HG03045 (cell line): ENCODE measurements around the gene TMPRSS6.

Source experiments
- ATAC-seq: cut with Tn5 transposase; IDR thresholded peaks from one replicate; pipeline ENCODE4 v1.9.1; 2021; ENCODE audit warnings: mild to moderate bottlenecking, moderate library complexity; ENCODE audit not compliant: unreplicated experiment

Gene TMPRSS6

DNA sequence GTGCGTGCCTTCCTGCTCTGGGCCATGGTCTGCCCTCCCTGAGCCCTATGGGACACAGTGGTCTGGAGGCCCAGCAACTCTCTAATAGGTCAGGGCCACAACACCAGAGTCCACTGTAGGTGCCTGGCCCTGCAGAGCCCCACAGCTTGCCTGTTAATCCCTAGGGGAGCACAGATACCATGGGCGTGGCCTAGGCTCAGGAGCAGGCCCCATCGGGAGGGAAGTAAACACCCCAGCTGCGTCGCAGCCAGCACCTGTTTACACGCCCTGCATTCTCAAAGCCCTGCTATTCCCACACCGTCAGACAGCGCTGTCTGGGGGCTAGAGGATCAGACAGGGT, 55.5 kb downstream of the TMPRSS6 start:
- no peak for ATAC-seq

DNA sequence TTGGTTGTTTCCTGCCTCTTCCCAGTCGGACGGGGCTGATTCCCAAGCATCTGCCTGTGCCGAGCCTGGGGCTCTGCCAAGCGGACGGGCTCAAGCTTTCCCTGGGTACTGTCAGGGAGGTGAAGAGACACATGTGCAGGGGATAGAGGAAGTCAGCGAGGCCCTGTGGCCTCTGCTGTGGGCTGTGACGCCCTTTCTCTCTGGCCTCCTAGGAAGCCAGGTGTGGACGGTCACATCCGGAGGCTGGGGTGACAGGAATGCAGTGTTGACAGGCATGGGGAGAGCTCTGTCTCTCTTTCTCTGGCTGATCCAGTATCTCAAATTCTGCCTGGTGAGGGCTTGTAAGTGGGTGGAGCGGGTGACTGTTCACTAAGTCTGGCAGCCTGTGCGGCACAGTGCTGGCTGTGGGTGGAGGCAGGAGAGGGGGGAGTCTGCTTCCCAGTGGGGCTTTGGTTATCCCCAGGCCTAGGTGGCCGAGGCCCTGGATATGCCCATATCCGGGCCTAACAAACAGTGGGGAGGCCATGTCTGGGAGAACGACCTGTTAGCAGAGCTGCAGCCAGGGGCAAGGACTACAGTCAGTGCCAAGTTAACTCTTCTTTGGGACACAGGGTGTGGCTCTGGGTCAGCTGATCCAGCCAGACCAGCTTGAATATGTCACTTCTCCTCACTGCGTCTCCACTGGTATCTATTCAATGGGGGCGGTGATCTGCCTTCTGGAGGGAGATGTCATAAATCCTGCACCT, 56.0 kb downstream of the TMPRSS6 start:
- ATAC-seq = no peak

DNA sequence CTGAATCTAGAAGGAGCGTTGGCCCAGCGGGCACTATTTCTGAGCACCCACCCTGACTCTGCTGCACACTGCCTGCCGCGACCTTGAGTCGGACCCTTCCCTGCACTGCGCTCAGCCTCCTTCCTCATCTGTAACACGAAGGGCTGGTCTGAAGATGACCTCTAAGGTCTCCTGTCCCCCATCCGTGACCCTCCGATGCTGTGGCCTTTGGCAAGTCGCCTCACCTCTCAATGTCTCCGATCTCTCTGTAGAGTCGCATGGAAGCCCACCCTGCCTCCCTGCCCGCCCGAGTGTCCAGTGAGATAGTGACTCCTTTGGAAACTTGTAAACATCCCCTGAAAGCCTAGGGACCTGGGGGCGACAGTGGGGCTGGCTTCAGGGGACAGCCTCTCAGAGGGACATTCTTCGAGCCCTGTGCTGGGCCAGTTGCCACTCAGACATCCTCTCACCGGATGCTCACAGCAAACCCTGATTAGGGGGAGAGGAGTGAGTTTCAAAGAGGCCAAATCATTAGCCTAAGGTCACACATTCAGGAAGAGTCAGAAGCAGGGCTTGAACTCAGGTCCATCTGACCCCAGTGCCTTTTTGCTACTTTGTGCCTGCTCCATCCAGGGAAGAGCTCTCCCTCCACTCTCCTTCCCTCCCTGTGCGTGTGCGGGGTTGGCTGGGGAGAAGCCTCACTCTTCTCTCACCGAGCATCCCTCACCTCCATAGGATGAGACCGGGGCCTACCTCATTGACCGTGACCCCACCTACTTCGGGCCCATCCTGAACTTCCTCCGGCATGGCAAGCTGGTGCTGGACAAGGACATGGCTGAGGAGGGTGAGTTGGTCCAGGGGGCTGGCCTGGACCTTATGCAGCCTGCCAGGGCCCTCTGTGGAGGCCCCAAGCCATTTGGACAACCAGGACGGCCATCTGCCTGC, 56.9 kb downstream of the TMPRSS6 start:
- ATAC-seq = no peak

DNA sequence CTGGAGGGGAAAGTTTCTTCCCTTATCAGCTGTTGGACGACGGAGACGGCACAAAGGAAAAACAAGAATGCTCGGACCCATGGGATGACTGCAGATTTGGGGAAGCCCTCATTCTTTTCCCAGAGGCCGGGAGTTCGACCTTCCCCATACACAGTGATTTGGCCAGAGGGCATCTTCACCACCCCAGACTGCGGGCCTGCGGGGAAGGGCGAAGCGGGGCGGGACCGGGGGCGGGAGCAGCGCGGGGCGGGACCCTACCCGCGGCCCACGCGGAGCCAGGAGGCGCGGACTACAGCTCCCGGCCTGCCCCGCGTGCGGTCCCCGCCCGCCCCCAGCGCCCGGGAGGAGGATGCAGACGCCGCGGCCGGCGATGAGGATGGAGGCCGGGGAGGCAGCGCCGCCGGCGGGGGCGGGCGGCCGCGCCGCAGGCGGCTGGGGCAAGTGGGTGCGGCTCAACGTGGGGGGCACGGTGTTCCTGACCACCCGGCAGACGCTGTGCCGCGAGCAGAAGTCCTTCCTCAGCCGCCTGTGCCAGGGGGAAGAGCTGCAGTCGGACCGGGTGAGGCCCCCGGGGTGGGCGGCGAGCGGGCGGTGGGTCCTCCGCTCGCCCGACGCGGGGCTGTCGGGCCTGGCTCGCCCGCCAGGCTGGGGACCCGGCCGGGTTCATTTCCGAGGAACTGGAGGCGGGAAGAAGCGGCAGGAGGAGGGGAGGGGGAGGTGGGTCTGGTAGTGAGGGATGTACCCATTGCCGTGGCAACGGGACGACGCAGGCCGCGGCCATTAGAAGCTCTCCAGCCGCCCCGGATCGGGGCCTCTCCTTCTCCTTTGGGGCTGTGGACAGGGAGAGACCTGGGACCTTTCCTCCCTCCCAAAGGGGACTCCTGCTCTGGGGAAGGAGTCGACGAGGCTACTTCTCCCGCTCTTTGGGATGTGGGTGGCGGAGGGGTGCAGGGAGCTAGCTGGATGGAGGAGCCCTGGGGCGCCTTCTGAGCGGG, 57.8 kb downstream of the TMPRSS6 start, which contains the start of gene KCTD17:
KCTD17 (plus strand) TSS at position 352 of the 995 bp plus-strand sequence; CDS start at position 371, 19 bp downstream.
- ATAC-seq = peak; percentile 75

DNA sequence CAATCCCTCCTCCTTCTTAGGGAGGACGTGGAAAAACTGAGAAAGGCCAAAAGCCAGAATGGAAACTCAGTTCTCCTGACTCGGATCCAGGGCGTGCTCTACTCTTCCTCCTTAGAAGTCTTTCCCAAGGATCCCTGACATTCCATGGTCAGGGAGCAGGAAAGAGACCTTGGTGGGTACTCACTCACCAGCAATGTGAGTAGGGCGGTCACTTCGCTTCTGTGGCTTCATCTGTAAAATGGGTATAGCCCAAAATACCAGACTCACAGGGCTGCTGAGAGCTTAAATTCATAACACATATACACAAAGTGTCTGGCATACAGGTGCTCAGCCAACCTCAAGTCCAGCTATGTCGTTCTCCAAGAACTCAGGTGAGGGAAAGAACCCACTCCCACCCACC, 58.6 kb downstream of the TMPRSS6 start:
- ATAC-seq = no peak

DNA sequence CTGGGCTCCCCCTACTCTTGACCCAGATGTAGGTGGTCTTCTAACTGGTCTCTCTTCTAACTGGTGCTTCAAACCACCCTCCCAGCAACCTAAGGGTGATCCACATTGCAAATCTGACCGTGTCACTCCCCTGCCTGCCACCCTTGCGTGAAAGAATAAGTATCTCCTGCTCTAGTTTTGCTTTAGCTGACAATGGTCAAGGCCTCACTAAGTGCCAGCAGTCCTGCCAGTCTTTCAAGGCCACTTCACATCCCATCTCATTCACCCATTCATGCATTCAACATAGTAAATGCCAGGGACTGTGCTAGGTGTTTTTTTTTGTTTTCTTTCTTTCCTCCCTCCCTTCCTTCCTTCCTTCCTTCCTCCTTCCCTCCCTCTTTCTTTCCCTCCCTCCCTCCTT, 60.3 kb downstream of the TMPRSS6 start:
- no peak for ATAC-seq

DNA sequence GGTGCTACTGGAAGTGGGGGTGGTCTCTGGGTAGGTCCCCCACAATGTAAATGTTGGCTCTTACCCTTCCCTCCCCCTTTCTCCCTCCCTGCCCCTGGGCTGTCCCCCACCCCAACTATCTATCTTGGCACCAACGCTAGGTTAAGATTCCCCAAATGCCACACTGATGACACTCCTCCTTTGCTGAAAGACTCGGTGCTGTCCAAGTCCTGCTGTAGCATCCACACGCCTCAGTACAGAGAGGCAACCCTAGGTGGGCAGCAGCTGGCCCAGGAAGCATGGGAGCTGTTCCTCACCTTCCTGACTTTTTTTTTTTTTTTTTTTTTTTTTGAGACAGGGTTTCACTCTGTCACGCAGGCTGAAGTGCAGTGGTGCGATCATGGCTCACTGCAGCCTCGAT, 61.4 kb downstream of the TMPRSS6 start:
- no peak for ATAC-seq

DNA sequence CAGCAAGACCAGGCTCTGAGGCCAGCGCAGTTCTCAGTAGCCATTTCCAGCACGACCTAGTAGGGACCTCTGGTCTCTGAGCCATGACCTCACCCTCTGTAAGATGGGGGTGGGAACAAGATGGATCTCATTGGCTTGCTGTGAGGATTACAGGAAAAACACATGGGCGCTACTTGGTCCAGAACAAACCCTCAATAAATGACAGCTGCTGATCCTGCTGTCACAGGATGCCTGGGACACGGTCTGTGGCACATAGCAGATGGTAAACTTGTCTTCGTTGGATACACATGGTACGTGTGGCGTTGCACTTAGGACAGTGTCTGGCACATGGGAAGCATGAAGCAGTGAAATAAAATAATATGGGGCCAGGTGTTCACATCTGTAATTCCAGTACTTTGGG, 62.5 kb downstream of the TMPRSS6 start:
- no peak for ATAC-seq

DNA sequence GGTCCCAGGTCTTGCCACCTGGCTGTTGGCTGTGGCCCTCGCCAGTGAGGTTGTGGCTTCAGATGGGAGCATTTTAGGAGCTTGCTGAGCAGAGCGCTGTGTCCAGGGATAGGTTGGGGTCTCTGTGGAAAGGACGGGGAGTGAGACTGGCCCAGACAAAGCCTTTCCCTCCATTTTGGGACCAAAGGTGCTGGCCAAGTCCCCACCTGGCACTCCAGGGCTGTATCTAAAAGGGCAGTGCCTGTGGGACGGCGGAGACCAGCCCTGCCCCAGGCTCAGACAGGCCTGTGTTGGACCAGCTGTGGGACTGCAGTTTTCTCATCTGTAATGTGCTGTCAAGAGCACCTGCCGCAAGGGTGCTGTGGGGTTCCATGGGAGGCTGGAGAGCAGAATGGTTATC, 62.9 kb downstream of the TMPRSS6 start:
- no peak for ATAC-seq

DNA sequence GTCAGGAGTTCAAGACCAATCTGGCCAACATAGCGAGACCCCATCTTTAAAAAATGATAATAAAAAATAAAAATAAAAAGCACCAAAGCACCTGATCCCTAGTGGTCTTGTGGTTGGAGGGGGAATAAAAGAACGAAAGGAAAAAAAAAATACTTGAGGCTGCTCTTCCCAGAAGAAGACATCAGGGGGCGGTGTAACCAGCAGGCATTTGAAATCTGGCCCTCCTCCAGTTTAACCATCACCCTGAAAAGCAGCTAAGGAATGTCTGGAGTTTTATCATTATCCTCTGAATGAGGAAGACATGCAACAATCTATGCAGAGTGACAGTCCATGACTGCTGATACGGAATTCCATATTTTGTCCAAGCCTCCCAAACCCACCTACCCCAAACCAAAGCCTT, 63.6 kb downstream of the TMPRSS6 start:
- ATAC-seq = no peak

DNA sequence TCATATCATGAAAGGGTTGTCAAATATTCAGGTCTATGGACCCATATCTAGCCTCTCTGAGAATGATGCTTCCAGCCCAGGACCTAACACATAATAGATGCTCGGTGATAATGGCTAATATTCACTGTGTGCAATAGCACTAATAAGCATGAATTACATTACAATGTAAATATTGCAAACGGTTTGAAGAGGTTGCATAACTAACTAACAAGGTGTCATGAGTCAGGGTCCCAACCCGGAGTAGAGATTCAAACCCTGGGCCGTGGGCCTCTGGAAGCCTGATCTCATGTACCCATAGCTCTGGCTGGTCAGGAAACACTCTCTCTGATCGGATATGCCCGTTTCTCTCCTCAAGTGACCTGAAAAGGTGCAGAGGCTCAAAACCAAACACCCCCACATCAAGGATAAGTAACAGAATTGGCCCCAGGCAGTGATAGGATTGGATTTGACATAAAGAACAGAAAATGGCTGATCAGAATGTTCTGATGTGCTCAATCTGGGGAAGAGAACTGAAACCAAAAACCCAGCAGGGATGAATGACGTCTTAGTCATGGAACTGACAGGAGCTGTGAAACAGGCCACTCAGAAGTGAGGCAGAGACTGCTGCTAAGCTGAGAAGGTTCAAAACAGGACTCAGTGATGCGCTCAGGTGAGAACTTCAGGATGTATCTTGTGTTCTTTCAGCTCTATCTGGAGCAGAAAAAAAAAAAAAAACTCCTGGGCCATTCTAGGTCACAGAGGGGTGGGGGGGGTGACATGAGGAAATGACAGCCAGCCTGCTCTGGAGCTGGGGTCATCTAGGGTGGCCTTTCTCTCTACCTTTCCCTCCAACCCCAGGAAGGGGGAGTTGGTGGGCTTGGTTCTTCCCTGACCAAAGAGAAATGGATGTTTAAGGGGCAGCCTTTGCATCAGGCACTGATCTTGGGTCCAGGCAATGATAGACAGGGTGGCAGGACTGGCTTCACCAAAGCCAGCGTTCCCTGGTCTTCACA, 64.6 kb downstream of the TMPRSS6 start:
- no peak for ATAC-seq

DNA sequence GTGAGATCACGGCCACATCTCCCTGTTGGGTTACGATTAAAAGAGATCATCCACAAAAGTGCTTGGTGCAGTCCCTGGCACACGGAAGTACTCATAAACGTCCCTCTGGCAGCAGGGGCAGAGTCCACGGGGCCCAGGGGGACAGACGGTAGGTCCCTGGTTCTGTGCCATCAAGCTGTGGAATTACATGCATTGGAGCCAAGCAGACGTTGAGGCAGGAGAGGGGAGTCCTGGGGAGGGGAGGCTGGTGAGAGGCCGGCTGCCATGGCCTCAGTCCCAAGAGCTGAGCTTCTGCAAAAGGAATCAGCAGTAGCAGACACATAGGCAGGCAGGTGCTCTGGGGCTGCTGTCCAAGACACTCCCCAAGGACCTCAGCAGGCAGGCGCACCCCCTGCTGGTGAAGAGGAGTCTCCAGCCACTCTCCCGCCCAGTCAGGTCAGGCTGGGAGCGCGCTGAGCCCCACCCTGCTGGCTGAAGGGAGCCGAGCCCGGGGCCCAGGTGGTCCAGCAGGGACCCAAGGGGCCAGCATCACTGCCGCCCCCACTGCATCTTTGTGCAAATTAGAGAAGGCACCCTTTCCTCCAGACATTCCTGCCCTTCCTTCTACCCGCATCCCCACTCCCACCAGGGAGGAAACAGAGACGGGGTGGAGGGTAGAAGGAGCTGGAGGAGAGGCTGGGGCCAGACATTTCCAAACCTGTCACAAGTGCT, 65.5 kb downstream of the TMPRSS6 start:
- no peak for ATAC-seq

DNA sequence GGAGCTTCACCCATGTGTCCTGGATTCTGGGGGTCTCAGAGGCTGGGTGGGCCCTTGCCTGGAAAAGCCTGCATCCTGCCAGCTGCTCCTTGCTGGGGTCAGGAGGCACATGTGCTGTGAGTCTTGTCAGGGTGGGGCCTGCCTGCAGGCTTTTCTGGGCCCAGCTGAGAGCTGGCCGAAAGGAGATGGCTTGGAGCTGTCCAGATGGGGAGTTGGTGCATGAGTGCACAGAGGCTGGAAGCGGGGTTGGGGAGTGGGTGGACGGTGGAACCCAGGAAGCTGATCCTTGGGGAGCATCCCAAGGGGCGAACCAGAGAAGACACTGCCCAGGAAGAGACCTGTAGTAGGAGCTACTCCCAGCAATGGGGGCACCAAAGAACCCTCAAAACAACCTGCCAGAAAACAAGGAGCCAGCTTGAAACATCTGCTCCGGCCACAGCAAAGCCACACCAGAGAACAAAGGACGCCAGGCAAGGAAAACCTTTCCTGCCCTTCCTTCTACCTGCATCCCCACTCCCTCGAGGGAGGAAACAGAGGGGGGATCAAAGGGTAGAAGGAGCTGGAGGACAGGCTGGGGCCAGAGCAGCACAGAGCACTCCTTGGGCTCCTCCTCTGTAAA, 66.2 kb downstream of the TMPRSS6 start:
- no peak for ATAC-seq

DNA sequence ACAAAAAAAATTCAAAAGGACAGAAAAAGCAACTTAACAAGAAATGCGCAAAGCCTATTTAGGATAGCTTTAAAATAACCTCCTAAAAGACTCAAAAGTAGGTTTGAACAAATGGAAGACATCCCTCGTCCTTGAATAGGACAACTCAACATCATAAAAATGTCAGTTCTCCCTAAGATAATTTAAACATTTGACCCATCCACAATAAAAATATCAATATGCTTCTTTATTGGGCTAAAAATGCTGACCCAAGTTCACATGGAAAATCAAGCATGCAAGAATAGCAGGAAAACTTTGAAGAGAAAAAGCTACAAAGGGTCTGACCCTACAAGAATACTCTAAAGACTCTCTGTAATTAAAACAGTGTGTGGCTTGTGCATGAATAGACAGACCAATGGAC, 70.0 kb downstream of the TMPRSS6 start:
- ATAC-seq = no peak

DNA sequence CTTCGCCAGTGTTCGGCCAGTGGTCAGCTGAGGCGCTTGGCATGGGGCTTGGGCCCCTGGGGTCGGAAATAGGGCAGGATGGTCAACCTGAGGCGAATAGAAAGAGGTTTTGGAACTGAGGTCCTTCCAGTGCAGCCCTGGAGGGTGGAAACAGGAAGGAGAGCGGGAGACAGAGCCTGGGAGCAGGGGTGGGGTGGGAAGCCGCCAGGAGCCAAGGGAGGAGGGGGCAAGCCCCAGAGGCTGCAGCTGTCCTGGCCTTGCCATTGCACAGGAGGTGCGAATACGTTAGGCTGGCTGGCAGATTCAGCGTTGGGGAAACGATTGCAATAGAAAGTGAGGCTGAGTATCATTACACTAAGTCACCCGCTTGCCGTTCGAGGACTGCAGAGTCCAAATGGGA, 71.8 kb downstream of the TMPRSS6 start:
- no peak for ATAC-seq

DNA sequence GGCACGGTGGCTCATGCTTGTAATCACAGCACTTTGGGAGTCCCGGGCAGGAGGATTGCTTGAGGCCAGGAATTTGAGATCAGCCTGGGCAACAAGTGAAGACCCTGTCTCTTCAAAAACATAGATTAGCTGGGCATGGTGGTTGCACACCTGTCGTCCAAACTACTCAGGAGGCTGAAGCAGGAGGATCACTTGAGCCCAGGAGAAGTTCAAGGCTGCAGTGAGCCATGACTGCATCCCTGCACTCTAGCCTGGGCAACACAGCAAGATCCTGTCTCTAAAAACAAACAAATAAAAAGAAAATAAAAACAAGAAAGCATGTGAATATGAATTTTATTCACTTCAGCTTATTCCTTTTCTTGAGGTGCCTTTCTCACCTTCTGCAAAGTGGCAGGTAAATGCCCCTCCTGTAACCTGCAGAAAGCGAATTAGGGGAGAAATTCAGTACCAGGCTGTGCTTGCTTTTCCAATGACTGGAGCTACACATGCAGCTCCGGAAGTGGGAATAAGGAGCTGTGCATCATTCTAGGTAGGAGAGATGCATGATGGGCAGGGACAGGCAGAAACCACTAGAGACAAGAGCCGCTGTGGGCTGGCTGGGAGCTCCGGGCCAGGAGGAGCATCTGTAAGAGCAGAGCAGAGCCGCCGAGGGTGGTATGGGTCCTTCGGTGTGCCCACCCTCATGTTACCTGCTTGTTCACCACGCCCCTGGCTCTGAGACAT, 72.7 kb downstream of the TMPRSS6 start:
- no peak for ATAC-seq

DNA sequence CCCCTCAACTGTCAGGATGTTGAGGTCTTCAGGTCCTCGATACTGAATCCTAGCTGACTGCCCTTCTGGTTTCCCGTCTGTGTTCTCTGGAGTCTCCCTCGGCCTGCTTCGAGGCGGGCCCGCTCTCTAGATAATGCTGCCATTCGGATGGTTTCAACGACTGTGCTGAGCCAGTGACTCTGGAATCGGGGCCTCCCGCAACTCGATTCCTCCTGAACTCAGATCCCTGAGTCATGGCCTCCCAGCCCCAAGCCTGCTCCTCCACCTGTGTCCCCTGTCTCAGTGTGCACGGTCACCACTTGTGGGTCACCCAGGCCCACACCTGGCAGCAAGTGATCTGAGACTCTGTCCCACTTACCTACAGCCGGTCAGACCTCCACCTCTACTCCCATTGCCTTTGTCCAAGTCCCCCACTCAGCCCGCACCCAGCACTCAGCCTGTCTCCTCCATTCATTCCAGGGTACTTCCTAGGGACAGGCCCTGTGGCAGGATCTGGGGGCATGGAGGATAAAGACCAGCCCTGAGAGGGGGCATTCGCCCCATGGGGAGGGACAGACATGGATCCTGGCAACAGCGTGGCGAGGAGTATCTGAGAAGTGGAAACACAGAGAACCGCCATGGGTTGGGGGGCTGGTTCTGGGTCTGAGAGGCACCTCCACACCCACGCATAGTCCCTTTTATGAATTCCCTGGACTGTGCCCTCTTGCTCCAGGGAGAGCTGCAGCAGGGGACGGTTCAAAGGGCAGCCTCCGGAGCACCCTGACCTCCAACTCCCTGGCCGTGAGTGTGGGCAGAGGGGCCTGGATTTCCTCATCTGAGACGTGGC, 75.7 kb downstream of the TMPRSS6 start:
- no peak for ATAC-seq
